Mammary epithelial cell (primary cell): Measurements from ENCODE around the gene TTBK1.

Source experiments
- EZH2 ChIP-seq: IDR thresholded peaks from 2 replicates; pipeline ENCODE4 v1.6.1; 2012; ENCODE audit warnings: low read length, inconsistent platforms, borderline replicate concordance
- TF ChIP-seq, protein P1 (sequence below), 2 donors: IDR thresholded peaks in 1 of 2; conservative IDR thresholded peaks in 1 of 2; 2 replicates each; pipeline ENCODE4 v1.5.1; 2011 to 2012; ENCODE audit warnings: inconsistent platforms in 2 of 2, low read length in 2 of 2, mild to moderate bottlenecking in 2 of 2, control low read depth in 1 of 2, low read depth in 1 of 2; ENCODE audit not compliant: insufficient read depth in 1 of 2; ENCODE audit errors: extremely low read depth in 1 of 2

DNA sequence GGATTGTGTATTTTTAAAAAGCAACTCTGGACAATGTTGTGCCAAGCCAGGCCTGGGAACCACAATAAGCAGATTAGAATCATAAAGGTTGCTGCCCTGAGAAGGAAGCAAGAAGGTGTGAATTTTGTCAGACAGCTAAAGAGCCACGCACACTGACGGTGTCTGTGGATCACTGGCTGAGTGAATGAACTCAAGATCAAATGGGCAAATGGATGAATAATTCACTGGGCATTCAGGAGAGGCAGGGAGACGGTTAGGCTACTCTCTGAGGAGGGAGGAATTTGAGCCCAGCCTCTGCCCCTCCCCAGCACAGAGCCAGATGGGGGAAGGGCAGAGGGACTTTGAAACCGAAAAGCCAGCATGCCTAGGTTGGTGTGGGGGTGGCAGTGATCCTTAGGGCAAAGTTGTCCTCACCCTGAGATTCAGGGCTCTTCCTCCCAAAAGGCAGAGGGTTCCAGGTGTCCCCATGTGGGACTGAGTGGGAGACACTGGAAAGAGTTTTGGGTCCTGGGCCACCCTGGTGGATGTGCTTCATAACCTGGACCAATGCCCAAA, 35.3 kb downstream of the TTBK1 start:
- TF ChIP-seq EZH2, result no peak
- TF ChIP-seq, protein P1, sequence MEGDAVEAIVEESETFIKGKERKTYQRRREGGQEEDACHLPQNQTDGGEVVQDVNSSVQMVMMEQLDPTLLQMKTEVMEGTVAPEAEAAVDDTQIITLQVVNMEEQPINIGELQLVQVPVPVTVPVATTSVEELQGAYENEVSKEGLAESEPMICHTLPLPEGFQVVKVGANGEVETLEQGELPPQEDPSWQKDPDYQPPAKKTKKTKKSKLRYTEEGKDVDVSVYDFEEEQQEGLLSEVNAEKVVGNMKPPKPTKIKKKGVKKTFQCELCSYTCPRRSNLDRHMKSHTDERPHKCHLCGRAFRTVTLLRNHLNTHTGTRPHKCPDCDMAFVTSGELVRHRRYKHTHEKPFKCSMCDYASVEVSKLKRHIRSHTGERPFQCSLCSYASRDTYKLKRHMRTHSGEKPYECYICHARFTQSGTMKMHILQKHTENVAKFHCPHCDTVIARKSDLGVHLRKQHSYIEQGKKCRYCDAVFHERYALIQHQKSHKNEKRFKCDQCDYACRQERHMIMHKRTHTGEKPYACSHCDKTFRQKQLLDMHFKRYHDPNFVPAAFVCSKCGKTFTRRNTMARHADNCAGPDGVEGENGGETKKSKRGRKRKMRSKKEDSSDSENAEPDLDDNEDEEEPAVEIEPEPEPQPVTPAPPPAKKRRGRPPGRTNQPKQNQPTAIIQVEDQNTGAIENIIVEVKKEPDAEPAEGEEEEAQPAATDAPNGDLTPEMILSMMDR (conservative IDR thresholded peaks at IDR 0.05 in 1 of 2, IDR thresholded peaks at IDR 0.05 in 1 of 2; ENCODE audit: extremely low read depth in 1 of 2, insufficient read depth in 1 of 2, low read depth in 1 of 2, low read length in 2 of 2), result no peak
